Measurements from ENCODE around the gene KIF2A. TPM values are rescaled to one million over a fixed set of nuclear protein-coding genes. Genes with fewer than 3 reads are reported as not detected.

The KIF2A gene
- total and polyA plus RNA-seq, 5 experiments from 2014 or later, result 151 to 195 (median 178) TPM

Other genes with a start within 250 kb of the KIF2A start
- 10 to 100 TPM; 23.2 to 23.4 TPM for gene DIMT1, start 97.7 kb downstream of the KIF2A start, total RNA-seq
- gene DIMT1, start 97.7 kb downstream of the KIF2A start, polyA plus RNA-seq, result 10 to 100 TPM; 44.4 to 50.9 (median 46.3) TPM
- 10 to 100 TPM; 22.6 to 24.1 TPM for gene IPO11, start 106.6 kb downstream of the KIF2A start, total RNA-seq
- gene IPO11, start 106.6 kb downstream of the KIF2A start, polyA plus RNA-seq, result 10 to 100 TPM in 1 of 3 donors, 1 to 10 TPM in 2; 6.4 to 10.4 (median 6.6) TPM